ENCODE results near the gene INPP5D. TPM values are rescaled to one million over a fixed set of nuclear protein-coding genes. Genes with fewer than 3 reads are reported as not detected.

Gene INPP5D
- polyA plus RNA-seq (2013, experiment 1 of 2) = 4.5 TPM
- polyA plus RNA-seq (2013, experiment 2 of 2) = 4.4 TPM

- Histone ChIP-seq H2BK120ac (ENCODE audit: low read depth, low read length) (no peak within 1 kb of the TSS), H2AFZ (ENCODE audit: low read length) (peak within 1 kb of the TSS; percentile 64), H3K18ac (ENCODE audit: low read length) (peak within 1 kb of the TSS; percentile 70), H3K9ac (ENCODE audit: low read depth, low read length, poor library complexity) (no peak within 1 kb of the TSS), H4K8ac (ENCODE audit: low read depth, low read length) (no peak within 1 kb of the TSS), H3K4ac (ENCODE audit: low read length) (no peak within 1 kb of the TSS), H4K91ac (ENCODE audit: low read depth, low read length, poor library complexity) (no peak within 1 kb of the TSS), H2BK15ac (ENCODE audit: low read length) (peak within 1 kb of the TSS; percentile 32), H3K23ac (ENCODE audit: low read depth, low read length, poor library complexity) (no peak within 1 kb of the TSS), H3K27ac (replicated peaks; ENCODE audit: low read length) (no peak within 1 kb of the TSS), H3K4me2 (ENCODE audit: insufficient read depth, low read length, poor library complexity, severe bottlenecking) (no peak within 1 kb of the TSS), H3K79me1 (ENCODE audit: low read depth, low read length) (no peaks in the 10 kb centered on the region), H3K4me1 (ENCODE audit: control insufficient read depth in 2 of 2, insufficient read depth in 1 of 2, low read depth in 1 of 2, low read length in 2 of 2) (peaks cover 13 to 20% of the 10 kb centered on the region in 2 donors), H3K9me3 (replicated peaks in 1 of 2; ENCODE audit: control insufficient read depth in 2 of 2, insufficient read depth in 1 of 2, low read depth in 1 of 2, low read length in 2 of 2) (no peaks in the 10 kb centered on the region), H3K36me3 (replicated peaks in 1 of 2; ENCODE audit: control insufficient read depth in 2 of 2, insufficient read depth in 2 of 2, low read length in 2 of 2) (no peaks in the 10 kb centered on the region), H3K27me3 (ENCODE audit: control insufficient read depth in 3 of 3, insufficient read depth in 3 of 3, low read depth in 1 of 3, low read length in 3 of 3) (peaks cover 0 to 3% (median 0%) of the 10 kb centered on the region in 3 experiments), H3K4me3 (ENCODE audit: low read length in 2 of 2) (no peak within 1 kb of the TSS), H2BK12ac (ENCODE audit: low read length) (no peak within 1 kb of the TSS), H2AK5ac (ENCODE audit: low read depth, low read length) (peak within 1 kb of the TSS; percentile 74), H3K14ac (ENCODE audit: low read length) (no peak within 1 kb of the TSS), H2BK5ac (ENCODE audit: low read length) (no peak within 1 kb of the TSS)
- WGBS, 2 donors (ENCODE audit: extremely low coverage in 2 of 2, insufficient read length in 2 of 2, insufficient replicate concordance in 1 of 2) = no CpG with 5 or more reads among the region's 26 CpGs
- no peak for DNase-seq (ENCODE audit: low spot score)
Measured at GRCh38 chr2:233059797-233060500, at the start of gene INPP5D. Gene INPP5D, plus strand, starts transcription at chr2:233060342. Its CDS starts 137 bp downstream, at chr2:233060479.

- no peak for DNase-seq (ENCODE audit: low spot score)
- Histone ChIP-seq H4K8ac (ENCODE audit: low read depth, low read length) (no peak overlapping the region), H2BK12ac (ENCODE audit: low read length) (peak overlapping the region; percentile 8), H3K9ac (ENCODE audit: low read depth, low read length, poor library complexity) (no peak overlapping the region), H3K4me3 (ENCODE audit: low read length in 2 of 2) (no peak overlapping the region), H3K14ac (ENCODE audit: low read length) (no peak overlapping the region), H2BK15ac (ENCODE audit: low read length) (peak overlapping the region; percentile 63), H2BK5ac (ENCODE audit: low read length) (peak overlapping the region; percentile 46), H3K36me3 (replicated peaks in 1 of 2; ENCODE audit: control insufficient read depth in 2 of 2, insufficient read depth in 2 of 2, low read length in 2 of 2) (no peaks in the 10 kb centered on the region), H3K27me3 (ENCODE audit: control insufficient read depth in 3 of 3, insufficient read depth in 3 of 3, low read depth in 1 of 3, low read length in 3 of 3) (peaks cover 0 to 2% (median 0%) of the 10 kb centered on the region in 3 experiments), H3K4ac (ENCODE audit: low read length) (no peak overlapping the region), H3K4me1 (ENCODE audit: control insufficient read depth in 2 of 2, insufficient read depth in 1 of 2, low read depth in 1 of 2, low read length in 2 of 2) (no peaks in the 10 kb centered on the region), H2AK5ac (ENCODE audit: low read depth, low read length) (peak overlapping the region; percentile 57), H2AFZ (ENCODE audit: low read length) (no peak overlapping the region), H4K91ac (ENCODE audit: low read depth, low read length, poor library complexity) (no peak overlapping the region), H3K4me2 (ENCODE audit: insufficient read depth, low read length, poor library complexity, severe bottlenecking) (no peak overlapping the region), H3K23ac (ENCODE audit: low read depth, low read length, poor library complexity) (no peak overlapping the region), H3K79me1 (ENCODE audit: low read depth, low read length) (no peaks in the 10 kb centered on the region), H3K27ac (replicated peaks; ENCODE audit: low read length) (no peak overlapping the region), H3K18ac (ENCODE audit: low read length) (peak overlapping the region; percentile 46), H3K9me3 (replicated peaks in 1 of 2; ENCODE audit: control insufficient read depth in 2 of 2, insufficient read depth in 1 of 2, low read depth in 1 of 2, low read length in 2 of 2) (no peaks in the 10 kb centered on the region), H2BK120ac (ENCODE audit: low read depth, low read length) (no peak overlapping the region)
- no CpG with 5 or more reads among the region's 9 CpGs for WGBS, 2 donors (ENCODE audit: extremely low coverage in 2 of 2, insufficient read length in 2 of 2, insufficient replicate concordance in 1 of 2)
Measured at GRCh38 chr2:233010569-233011267, 49.4 kb upstream of the INPP5D start.

- no CpG with 5 or more reads among the region's 6 CpGs for WGBS, 2 donors (ENCODE audit: extremely low coverage in 2 of 2, insufficient read length in 2 of 2, insufficient replicate concordance in 1 of 2)
Measured at GRCh38 chr2:233011268-233011650, 48.9 kb upstream of the INPP5D start.

GRCh38 chr2:233011702-233012131 is 48.4 kb upstream of the INPP5D start:
- no peak overlapping the region for H3K14ac ChIP-seq (ENCODE audit: low read length)
- no peak overlapping the region for H3K27ac ChIP-seq (replicated peaks; ENCODE audit: low read length)
- H2AFZ ChIP-seq (ENCODE audit: low read length) = no peak overlapping the region
- no peak overlapping the region for H3K23ac ChIP-seq (ENCODE audit: low read depth, low read length, poor library complexity)
- no peak overlapping the region for H4K91ac ChIP-seq (ENCODE audit: low read depth, low read length, poor library complexity)
- H4K8ac ChIP-seq (ENCODE audit: low read depth, low read length) = no peak overlapping the region
- H3K27me3 ChIP-seq (ENCODE audit: control insufficient read depth in 3 of 3, insufficient read depth in 3 of 3, low read depth in 1 of 3, low read length in 3 of 3) = peaks cover 0 to 2% (median 0%) of the 10 kb centered on the region in 3 experiments
- no peak overlapping the region for H3K4me2 ChIP-seq (ENCODE audit: insufficient read depth, low read length, poor library complexity, severe bottlenecking)
- no peaks in the 10 kb centered on the region for H3K36me3 ChIP-seq (replicated peaks in 1 of 2; ENCODE audit: control insufficient read depth in 2 of 2, insufficient read depth in 2 of 2, low read length in 2 of 2)
- no peaks in the 10 kb centered on the region for H3K4me1 ChIP-seq (ENCODE audit: control insufficient read depth in 2 of 2, insufficient read depth in 1 of 2, low read depth in 1 of 2, low read length in 2 of 2)
- DNase-seq (ENCODE audit: low spot score) = no peak
- H3K79me1 ChIP-seq (ENCODE audit: low read depth, low read length) = no peaks in the 10 kb centered on the region
- no peak overlapping the region for H2AK5ac ChIP-seq (ENCODE audit: low read depth, low read length)
- no peak overlapping the region for H2BK12ac ChIP-seq (ENCODE audit: low read length)
- no peaks in the 10 kb centered on the region for H3K9me3 ChIP-seq (replicated peaks in 1 of 2; ENCODE audit: control insufficient read depth in 2 of 2, insufficient read depth in 1 of 2, low read depth in 1 of 2, low read length in 2 of 2)
- no peak overlapping the region for H3K9ac ChIP-seq (ENCODE audit: low read depth, low read length, poor library complexity)
- H3K4me3 ChIP-seq (ENCODE audit: low read length in 2 of 2) = no peak overlapping the region
- no peak overlapping the region for H3K4ac ChIP-seq (ENCODE audit: low read length)
- H2BK15ac ChIP-seq (ENCODE audit: low read length) = no peak overlapping the region
- no peak overlapping the region for H2BK5ac ChIP-seq (ENCODE audit: low read length)
- peak overlapping the region; percentile 8 for H3K18ac ChIP-seq (ENCODE audit: low read length)
- H2BK120ac ChIP-seq (ENCODE audit: low read depth, low read length) = no peak overlapping the region
- no CpG with 5 or more reads among the region's 1 CpG for WGBS, 2 donors (ENCODE audit: extremely low coverage in 2 of 2, insufficient read length in 2 of 2, insufficient replicate concordance in 1 of 2)

More at GRCh38 chr2:233011268-233011650, 48.9 kb upstream of the INPP5D start:
- no peak overlapping the region for H3K4ac ChIP-seq (ENCODE audit: low read length)
- H2BK5ac ChIP-seq (ENCODE audit: low read length) = peak overlapping the region; percentile 46
- peak overlapping the region; percentile 81 for H3K18ac ChIP-seq (ENCODE audit: low read length)
- H3K4me2 ChIP-seq (ENCODE audit: insufficient read depth, low read length, poor library complexity, severe bottlenecking) = no peak overlapping the region
- no peaks in the 10 kb centered on the region for H3K9me3 ChIP-seq (replicated peaks in 1 of 2; ENCODE audit: control insufficient read depth in 2 of 2, insufficient read depth in 1 of 2, low read depth in 1 of 2, low read length in 2 of 2)
- no peak overlapping the region for H2AFZ ChIP-seq (ENCODE audit: low read length)
- no peak overlapping the region for H4K8ac ChIP-seq (ENCODE audit: low read depth, low read length)
- H2BK12ac ChIP-seq (ENCODE audit: low read length) = peak overlapping the region; percentile 8
- DNase-seq (ENCODE audit: low spot score) = no peak
- no peak overlapping the region for H3K23ac ChIP-seq (ENCODE audit: low read depth, low read length, poor library complexity)
- H2AK5ac ChIP-seq (ENCODE audit: low read depth, low read length) = peak overlapping the region; percentile 57
- H2BK120ac ChIP-seq (ENCODE audit: low read depth, low read length) = no peak overlapping the region
- no peak overlapping the region for H3K9ac ChIP-seq (ENCODE audit: low read depth, low read length, poor library complexity)
- no peaks in the 10 kb centered on the region for H3K36me3 ChIP-seq (replicated peaks in 1 of 2; ENCODE audit: control insufficient read depth in 2 of 2, insufficient read depth in 2 of 2, low read length in 2 of 2)
- no peak overlapping the region for H4K91ac ChIP-seq (ENCODE audit: low read depth, low read length, poor library complexity)
- no peak overlapping the region for H3K4me3 ChIP-seq (ENCODE audit: low read length in 2 of 2)
- peaks cover 0 to 2% (median 0%) of the 10 kb centered on the region in 3 experiments for H3K27me3 ChIP-seq (ENCODE audit: control insufficient read depth in 3 of 3, insufficient read depth in 3 of 3, low read depth in 1 of 3, low read length in 3 of 3)
- no peak overlapping the region for H3K27ac ChIP-seq (replicated peaks; ENCODE audit: low read length)
- H3K14ac ChIP-seq (ENCODE audit: low read length) = no peak overlapping the region
- no peaks in the 10 kb centered on the region for H3K4me1 ChIP-seq (ENCODE audit: control insufficient read depth in 2 of 2, insufficient read depth in 1 of 2, low read depth in 1 of 2, low read length in 2 of 2)
- peak overlapping the region; percentile 63 for H2BK15ac ChIP-seq (ENCODE audit: low read length)
- H3K79me1 ChIP-seq (ENCODE audit: low read depth, low read length) = no peaks in the 10 kb centered on the region

Data from neuronal stem cell (in vitro differentiated cells).